HEK293T (cell line): ENCODE data around the gene SMPX.

Source experiments
- CTCF ChIA-PET: fragments of 350-600 bp; formaldehyde crosslinking; extraction: SDS; loops from one replicate; lab custom pipeline; 2021; ENCODE audit warnings: antibody characterized with exemption, inconsistent platforms; lab: Yijun Ruan, JAX
- POLR2A ChIA-PET: fragments of 350-600 bp; formaldehyde crosslinking; extraction: SDS; loops from one replicate; lab custom pipeline; 2020; ENCODE audit warnings: antibody characterized with exemption, inconsistent platforms; lab: Yijun Ruan, JAX
- DNase-seq: peaks from one replicate; pipeline ENCODE4 v3.0.0; 2012; ENCODE audit warnings: mixed read lengths; ENCODE audit errors: extremely low spot score
- ARNT ChIP-seq: fragments of 450-650 bp; IDR thresholded peaks from 2 replicates; pipeline ENCODE4 v1.6.1; 2017; ENCODE audit warnings: mild to moderate bottlenecking
- BHLHE40 ChIP-seq: fragments of 450-650 bp; IDR thresholded peaks from 2 replicates; pipeline ENCODE4 v1.6.1; 2016; ENCODE audit warnings: mild to moderate bottlenecking, moderate library complexity, borderline replicate concordance
- CTBP1 ChIP-seq: fragments of 450-650 bp; IDR thresholded peaks from 2 replicates; pipeline ENCODE4 v1.6.1; 2016; ENCODE audit warnings: borderline replicate concordance
- ELF4 ChIP-seq: fragments of 450-650 bp; IDR thresholded peaks from 2 replicates; pipeline ENCODE4 v1.6.1; 2017; ENCODE audit warnings: antibody characterized with exemption
- FOXA1 ChIP-seq: fragments of 450-650 bp; IDR thresholded peaks from 2 replicates; pipeline ENCODE4 v1.6.1; 2016; ENCODE audit warnings: mild to moderate bottlenecking
- FOXK2 ChIP-seq: fragments of 450-650 bp; IDR thresholded peaks from 2 replicates; pipeline ENCODE4 v1.6.1; 2016; ENCODE audit warnings: mild to moderate bottlenecking
- FOXM1 ChIP-seq: fragments of 450-650 bp; IDR thresholded peaks from 2 replicates; pipeline ENCODE4 v1.6.1; 2017; ENCODE audit warnings: mild to moderate bottlenecking, borderline replicate concordance
- HDGF ChIP-seq: fragments of 450-650 bp; IDR thresholded peaks from 2 replicates; pipeline ENCODE4 v1.6.1; 2017; ENCODE audit warnings: antibody characterized with exemption, borderline replicate concordance
- L3MBTL2 ChIP-seq: fragments of 450-650 bp; conservative IDR thresholded peaks from 2 replicates; pipeline ENCODE4 v1.6.1; 2016; ENCODE audit warnings: mild to moderate bottlenecking
- LEF1 ChIP-seq: fragments of 450-650 bp; IDR thresholded peaks from 2 replicates; pipeline ENCODE4 v1.6.1; 2017; ENCODE audit warnings: mild to moderate bottlenecking, borderline replicate concordance
- NFRKB ChIP-seq: fragments of 450-650 bp; IDR thresholded peaks from 2 replicates; pipeline ENCODE4 v1.6.1; 2016; ENCODE audit warnings: mild to moderate bottlenecking, moderate library complexity
- PKNOX1 ChIP-seq: fragments of 450-650 bp; IDR thresholded peaks from 2 replicates; pipeline ENCODE4 v1.6.1; 2016
- SP1 ChIP-seq: fragments of 450-650 bp; IDR thresholded peaks from 2 replicates; pipeline ENCODE4 v1.6.1; 2017
- SUZ12 ChIP-seq: fragments of 450-650 bp; IDR thresholded peaks from 2 replicates; pipeline ENCODE4 v1.6.1; 2016; ENCODE audit warnings: mild to moderate bottlenecking
- TARDBP ChIP-seq: fragments of 450-650 bp; IDR thresholded peaks from 2 replicates; pipeline ENCODE4 v1.6.1; 2016
- ZNF384 ChIP-seq: fragments of 450-650 bp; IDR thresholded peaks from 2 replicates; pipeline ENCODE4 v1.6.1; 2016

The SMPX gene

GRCh38 chrX:21711848-21712197 is 46.1 kb downstream of the SMPX start:
- TF ChIP-seq FOXK2 (no peak), TARDBP (no peak), CTBP1 (no peak), SP1 (no peak), BHLHE40 (no peak), L3MBTL2 (no peak), FOXM1 (no peak), ARNT (no peak)
- POLR2A ChIA-PET = no interaction called here
- CTCF ChIA-PET = no interaction called here
- DNase-seq = no peak

GRCh38 chrX:21711129-21711847 is 46.6 kb downstream of the SMPX start:
- POLR2A ChIA-PET = no interaction called here
- TF ChIP-seq BHLHE40 = no peak
- TF ChIP-seq NFRKB = no peak
- no peak for TF ChIP-seq LEF1
- no peak for TF ChIP-seq HDGF
- no peak for TF ChIP-seq ARNT
- TF ChIP-seq SP1 = no peak
- no peak for TF ChIP-seq FOXK2
- TF ChIP-seq FOXA1 = no peak
- no peak for TF ChIP-seq ZNF384
- TF ChIP-seq L3MBTL2 = no peak
- no peak for TF ChIP-seq CTBP1
- TF ChIP-seq SUZ12 = no peak
- TF ChIP-seq PKNOX1 = no peak
- TF ChIP-seq FOXM1 = no peak
- no peak for TF ChIP-seq TARDBP
- DNase-seq = no peak
- CTCF ChIA-PET = no interaction called here

- ChIA-PET CTCF (interaction anchor here (0.6 kb wide), 1 partner anchor 13 kb away, joined by 3 read pairs; no protein-coding TSS in a partner anchor), POLR2A (no interaction called here)
- no peak for DNase-seq
Observed at GRCh38 chrX:21708116-21708515, 49.8 kb downstream of the SMPX start.

GRCh38 chrX:21705225-21705624 is 52.7 kb downstream of the SMPX start:
- ChIA-PET CTCF (no interaction called here), POLR2A (no interaction called here)
- TF ChIP-seq NFRKB (no peak), BHLHE40 (no peak), FOXA1 (no peak), ARNT (no peak), FOXM1 (no peak), HDGF (no peak)
- DNase-seq = no peak

More at GRCh38 chrX:21708116-21708515, 49.8 kb downstream of the SMPX start:
- TF ChIP-seq SP1 = no peak
- TF ChIP-seq TARDBP = no peak
- TF ChIP-seq PKNOX1 = no peak
- no peak for TF ChIP-seq BHLHE40
- TF ChIP-seq L3MBTL2 = no peak
- TF ChIP-seq LEF1 = no peak
- no peak for TF ChIP-seq HDGF
- no peak for TF ChIP-seq FOXK2

- CTCF ChIA-PET = no interaction called here
- POLR2A ChIA-PET = no interaction called here
- no peak for DNase-seq
- TF ChIP-seq ELF4 = no peak
- TF ChIP-seq L3MBTL2 = no peak
- no peak for TF ChIP-seq SUZ12
- TF ChIP-seq PKNOX1 = no peak
- no peak for TF ChIP-seq TARDBP
Observed at GRCh38 chrX:21702725-21703124, 55.2 kb downstream of the SMPX start.

- DNase-seq = no peak
- POLR2A ChIA-PET = no interaction called here
- CTCF ChIA-PET = no interaction called here
- TF ChIP-seq ZNF384 = no peak
- no peak for TF ChIP-seq ELF4
- no peak for TF ChIP-seq PKNOX1
- TF ChIP-seq SP1 = no peak
- no peak for TF ChIP-seq ARNT
- TF ChIP-seq HDGF = no peak
- TF ChIP-seq NFRKB = no peak
- TF ChIP-seq BHLHE40 = no peak
- no peak for TF ChIP-seq LEF1
- no peak for TF ChIP-seq SUZ12
- TF ChIP-seq FOXA1 = no peak
- TF ChIP-seq L3MBTL2 = no peak
Observed at GRCh38 chrX:21700967-21701366, 56.9 kb downstream of the SMPX start.
